ENCODE results near the gene PCDH7. TPM values are rescaled to one million over a fixed set of nuclear protein-coding genes. Genes with fewer than 3 reads are reported as not detected.
A peak's percentile ranks its signal among the peaks of the same experiment; 100 is the strongest.

Gene PCDH7
- total and polyA plus RNA-seq, 4 donors: 0.75 to 57.6 (median 5.3) TPM

GRCh38 chr4:30714408-30715031 is 5.6 kb upstream of the PCDH7 start:
- Histone ChIP-seq H3K9me3 (ENCODE audit: control insufficient read depth in 4 of 4, insufficient read depth in 3 of 4, low read length in 3 of 4) (peaks cover 0 to 8% (median under 1%) of the 10 kb centered on the region in 4 donors), H3K4me1 (ENCODE audit: control insufficient read depth in 5 of 5, insufficient read depth in 5 of 5, low read length in 5 of 5) (peaks cover 0 to 3% (median 0%) of the 10 kb centered on the region in 5 donors), H3K27ac (ENCODE audit: low read depth in 1 of 2, low read length in 1 of 2) (no peak overlapping the region), H3K27me3 (ENCODE audit: control insufficient read depth in 3 of 3, insufficient read depth in 3 of 3, low read length in 2 of 3) (no peaks in the 10 kb centered on the region), H3K4me3 (no peak overlapping the region), H3K36me3 (ENCODE audit: control insufficient read depth in 4 of 4, insufficient read depth in 4 of 4, low read length in 4 of 4) (no peaks in the 10 kb centered on the region), H3K9ac (ENCODE audit: insufficient read depth in 1 of 2, low read length in 2 of 2) (no peak overlapping the region)
- DNase-seq (peak; percentile 43 to 62 (median 61)), ATAC-seq (ENCODE audit: insufficient read depth, low FRiP score) (no peak)
- peak; percentile 5 for TF ChIP-seq CTCF (IDR thresholded peaks at IDR 0.05; ENCODE audit: control extremely low read depth, extremely low read depth)
- WGBS, 2 donors: 33 to 34% methylated on average over 6 of the region's 6 CpGs

DNA sequence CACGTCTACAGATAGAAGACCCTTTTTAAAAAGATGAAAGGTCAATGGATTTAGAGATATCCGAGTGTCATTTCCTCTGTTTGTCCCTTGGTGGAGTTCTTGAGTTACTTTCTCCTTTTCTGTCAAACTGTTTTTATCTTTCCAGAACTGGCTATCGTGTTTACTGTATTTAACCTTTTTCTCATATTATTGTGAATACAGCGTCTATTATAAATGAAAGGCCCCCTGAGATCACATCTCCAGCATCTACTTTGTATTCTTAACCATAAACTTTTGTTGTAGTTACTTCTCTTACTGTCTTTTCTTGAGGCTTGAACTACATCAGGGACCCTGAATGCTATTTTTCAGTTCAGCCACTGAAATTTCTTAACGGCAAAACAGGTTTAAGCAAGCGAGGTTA is 4.0 kb upstream of the PCDH7 start:
- H3K9ac ChIP-seq (ENCODE audit: insufficient read depth in 1 of 2, low read length in 2 of 2): no peak overlapping the region
- no peak for ATAC-seq (ENCODE audit: insufficient read depth, low FRiP score)
- 5 to 10% methylated on average over 6 of the region's 6 CpGs for WGBS, 2 donors
- DNase-seq: peak in 2 of 3 donors; percentile 79 to 81
- peaks cover 0 to 2% (median 0%) of the 10 kb centered on the region in 4 donors for H3K9me3 ChIP-seq (ENCODE audit: control insufficient read depth in 4 of 4, insufficient read depth in 3 of 4, low read length in 3 of 4)
- no peaks in the 10 kb centered on the region for H3K27me3 ChIP-seq (ENCODE audit: control insufficient read depth in 3 of 3, insufficient read depth in 3 of 3, low read length in 2 of 3)
- H3K27ac ChIP-seq (ENCODE audit: low read depth in 1 of 2, low read length in 1 of 2): no peak overlapping the region
- no peak overlapping the region for H3K4me3 ChIP-seq
- H3K4me1 ChIP-seq (ENCODE audit: control insufficient read depth in 5 of 5, insufficient read depth in 5 of 5, low read length in 5 of 5): peaks cover 0 to 3% (median 0%) of the 10 kb centered on the region in 5 donors
- no peaks in the 10 kb centered on the region for H3K36me3 ChIP-seq (ENCODE audit: control insufficient read depth in 4 of 4, insufficient read depth in 4 of 4, low read length in 4 of 4)
- TF ChIP-seq CTCF (IDR thresholded peaks at IDR 0.05; ENCODE audit: control extremely low read depth, extremely low read depth): no peak

DNA sequence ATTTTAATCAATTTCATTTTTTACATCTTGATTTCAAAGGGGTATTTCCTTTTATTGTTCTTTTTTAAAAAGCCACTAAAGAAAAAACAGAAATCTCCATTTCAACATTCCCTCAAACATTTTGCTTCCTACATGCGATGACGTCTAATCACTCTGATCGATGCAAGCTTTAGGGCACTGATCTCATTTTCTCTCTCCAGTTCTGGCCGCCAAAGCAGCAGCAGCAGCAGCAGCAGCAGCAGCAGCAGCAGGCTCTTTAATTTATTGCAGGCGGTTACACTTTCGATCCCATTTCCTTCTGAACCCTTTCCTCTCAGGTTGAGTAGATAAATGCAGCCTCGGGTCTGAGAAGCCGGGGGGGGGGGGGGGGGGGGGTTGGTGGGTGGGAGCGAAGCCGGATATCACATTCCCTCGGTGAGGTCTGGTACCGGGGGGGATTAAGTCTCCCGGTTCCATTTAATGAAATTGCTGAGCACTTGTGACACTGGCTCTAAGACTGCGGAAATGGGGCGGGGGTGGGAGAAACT is 3.4 kb upstream of the PCDH7 start:
- Histone ChIP-seq H3K4me3 (no peak overlapping the region), H3K9ac (ENCODE audit: insufficient read depth in 1 of 2, low read length in 2 of 2) (no peak overlapping the region), H3K36me3 (ENCODE audit: control insufficient read depth in 4 of 4, insufficient read depth in 4 of 4, low read length in 4 of 4) (peaks cover 0 to 4% (median 0%) of the 10 kb centered on the region in 4 donors), H3K27me3 (ENCODE audit: control insufficient read depth in 3 of 3, insufficient read depth in 3 of 3, low read length in 2 of 3) (peaks cover 0 to 2% (median 0%) of the 10 kb centered on the region in 3 donors), H3K9me3 (ENCODE audit: control insufficient read depth in 4 of 4, insufficient read depth in 3 of 4, low read length in 3 of 4) (peaks cover 0 to 6% (median 0%) of the 10 kb centered on the region in 4 donors), H3K4me1 (ENCODE audit: control insufficient read depth in 5 of 5, insufficient read depth in 5 of 5, low read length in 5 of 5) (peaks cover 0 to 8% (median 0%) of the 10 kb centered on the region in 5 donors), H3K27ac (ENCODE audit: low read depth in 1 of 2, low read length in 1 of 2) (no peak overlapping the region)
- ATAC-seq (ENCODE audit: insufficient read depth, low FRiP score) (no peak), DNase-seq (peak; percentile 69 to 79 (median 72))
- WGBS, 2 donors: 1 to 2% methylated on average over 11 to 15 of the region's 15 CpGs
- no peak for TF ChIP-seq CTCF (IDR thresholded peaks at IDR 0.05; ENCODE audit: control extremely low read depth, extremely low read depth)
